Measurements from ENCODE around the gene DAPK1.

The DAPK1 gene

DNA sequence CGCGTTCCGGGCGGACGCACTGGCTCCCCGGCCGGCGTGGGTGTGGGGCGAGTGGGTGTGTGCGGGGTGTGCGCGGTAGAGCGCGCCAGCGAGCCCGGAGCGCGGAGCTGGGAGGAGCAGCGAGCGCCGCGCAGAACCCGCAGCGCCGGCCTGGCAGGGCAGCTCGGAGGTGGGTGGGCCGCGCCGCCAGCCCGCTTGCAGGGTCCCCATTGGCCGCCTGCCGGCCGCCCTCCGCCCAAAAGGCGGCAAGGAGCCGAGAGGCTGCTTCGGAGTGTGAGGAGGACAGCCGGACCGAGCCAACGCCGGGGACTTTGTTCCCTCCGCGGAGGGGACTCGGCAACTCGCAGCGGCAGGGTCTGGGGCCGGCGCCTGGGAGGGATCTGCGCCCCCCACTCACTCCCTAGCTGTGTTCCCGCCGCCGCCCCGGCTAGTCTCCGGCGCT, at the start of gene DAPK1:
TSS of gene DAPK1 (plus strand) at position 264 of the 442 bp plus-strand sequence. CDS start 1,211 bp downstream, outside the sequence.
- DNase-seq: peak; percentile 45

DNA sequence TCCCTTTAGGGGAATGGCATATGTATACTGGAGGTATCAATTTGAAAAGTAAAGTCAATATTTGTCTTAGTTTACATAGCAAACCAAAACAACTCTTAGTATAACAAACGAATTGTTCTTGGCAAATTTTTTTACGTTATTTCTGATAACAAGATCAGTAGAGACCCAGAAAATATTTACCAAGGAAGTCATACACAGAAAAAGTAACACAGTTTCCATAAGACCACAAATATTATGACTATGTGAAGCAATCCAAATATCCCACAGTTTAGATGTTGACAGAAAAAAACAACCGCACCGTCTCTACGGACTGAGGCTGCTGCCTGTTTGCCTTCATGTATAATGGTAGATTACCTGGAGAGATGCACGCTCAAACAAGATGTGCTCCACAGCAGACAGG, 46.5 kb upstream of the DAPK1 start:
- DNase-seq: peak; percentile 13

DNA sequence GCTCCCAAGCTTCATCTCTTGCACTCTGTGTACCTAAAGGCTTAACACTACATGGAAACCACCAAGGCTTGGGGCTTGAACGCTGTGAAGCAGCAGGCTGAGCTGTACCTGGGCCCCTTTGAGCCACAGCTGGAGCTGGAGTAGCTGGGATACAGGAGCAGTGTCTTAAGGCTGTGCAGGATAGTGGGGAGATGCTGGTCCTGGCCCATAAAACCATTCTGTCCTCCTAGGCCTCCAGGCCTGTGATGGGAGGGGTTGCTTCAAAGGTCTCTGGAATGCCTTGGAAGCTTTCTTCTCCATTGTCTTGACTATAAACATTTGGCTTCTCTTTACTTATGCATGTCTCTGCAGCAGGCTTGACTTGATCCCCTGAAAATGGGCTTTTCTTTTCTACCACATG, 42.3 kb upstream of the DAPK1 start:
- no peak for DNase-seq

DNA sequence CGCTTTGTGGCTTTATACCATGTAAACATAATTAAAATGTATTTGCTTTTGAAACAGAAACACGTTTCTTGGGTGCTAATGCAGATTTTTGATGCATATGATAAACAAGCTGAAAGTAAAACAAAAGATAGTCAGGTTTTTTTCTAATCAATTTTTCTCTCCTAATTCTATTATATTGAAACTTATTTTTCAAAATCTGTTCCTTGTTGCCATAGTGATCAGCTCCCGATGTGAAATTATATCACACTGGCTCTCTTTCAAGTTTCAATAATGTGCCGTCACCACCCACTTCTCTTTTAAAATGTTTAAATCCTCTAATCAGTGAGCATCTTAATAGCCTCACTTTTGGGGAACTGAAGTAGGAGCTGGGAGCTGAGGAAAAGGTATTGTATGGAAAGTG, 36.4 kb upstream of the DAPK1 start:
- no peak for DNase-seq

DNA sequence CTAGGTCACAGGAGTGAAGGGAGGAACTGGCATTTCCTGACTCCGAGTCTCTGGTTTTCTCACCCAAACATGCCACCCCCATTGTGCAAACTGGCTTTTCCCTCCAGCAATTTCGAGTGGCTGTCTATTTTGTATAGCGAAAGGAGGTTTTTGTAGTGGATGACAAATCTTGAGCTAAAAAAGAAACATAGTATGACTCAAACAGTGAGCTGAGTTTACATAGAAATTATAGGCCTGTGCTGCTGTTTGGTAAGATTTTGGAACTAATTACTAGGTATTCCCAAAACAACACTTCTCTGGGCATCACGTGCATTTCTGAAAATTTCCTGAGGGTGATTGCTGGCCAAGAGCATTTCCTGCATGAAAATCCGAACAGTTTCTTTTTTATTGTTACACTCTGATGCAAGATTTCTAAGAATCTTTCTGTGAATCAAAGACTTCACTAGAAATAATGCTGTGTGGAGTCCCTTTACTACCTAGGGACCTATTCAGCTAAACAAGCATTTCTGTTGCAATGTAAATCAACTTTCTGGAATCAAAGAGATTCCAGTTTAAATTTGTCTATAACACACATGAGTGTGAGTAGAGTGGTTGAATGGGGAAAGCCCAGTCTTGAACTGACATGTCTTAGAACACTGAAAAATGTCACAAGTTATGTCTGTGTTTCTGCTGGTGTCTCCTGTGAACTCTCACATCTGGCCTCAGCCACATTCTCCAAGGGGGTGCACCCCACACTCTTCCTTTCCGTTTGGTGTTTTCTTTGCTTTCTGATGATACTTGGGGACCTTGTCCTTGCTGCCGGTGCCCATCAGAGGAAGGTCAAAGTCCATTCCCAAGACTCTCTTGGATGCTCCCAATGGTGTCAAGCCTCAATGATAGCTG, 33.3 kb upstream of the DAPK1 start:
- DNase-seq: no peak

DNA sequence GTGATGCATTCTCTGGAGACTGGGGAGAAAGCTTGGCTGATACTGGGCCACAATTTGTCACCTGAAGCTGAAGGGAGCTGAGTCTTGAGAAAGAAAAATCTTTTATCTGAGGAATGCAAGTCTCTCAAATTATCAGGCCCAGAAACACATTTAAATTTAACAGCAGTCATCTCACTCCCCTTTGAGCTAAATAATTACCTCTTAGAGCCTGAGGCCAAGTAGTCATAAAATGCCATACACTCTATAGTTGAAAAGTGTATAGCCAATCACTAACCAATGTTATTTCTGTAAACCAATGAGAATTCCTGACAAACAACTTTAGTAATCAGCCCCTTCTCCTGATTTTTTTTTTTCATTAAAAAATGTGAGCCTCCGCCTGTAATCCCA, 32.7 kb upstream of the DAPK1 start:
- DNase-seq: no peak

DNA sequence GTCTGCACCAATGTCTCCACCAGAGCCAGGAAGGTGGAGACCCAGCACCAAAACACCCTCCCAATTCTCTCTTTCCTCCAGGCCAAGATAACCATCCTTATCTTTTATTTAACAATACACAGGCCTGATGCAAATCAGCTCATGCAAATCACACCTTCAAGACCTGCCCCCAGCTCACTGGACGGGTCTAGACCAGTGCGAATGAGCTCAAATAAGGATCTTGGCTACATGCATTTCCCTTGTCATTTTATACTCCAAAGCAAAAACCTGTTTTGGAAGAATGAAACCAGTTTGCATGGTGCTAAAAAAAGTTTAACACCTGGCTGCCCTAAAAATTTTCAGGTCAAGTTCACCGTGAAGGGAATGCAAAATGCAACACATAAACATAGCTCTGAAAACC, 31.9 kb upstream of the DAPK1 start:
- peak; percentile 93 for DNase-seq

DNA sequence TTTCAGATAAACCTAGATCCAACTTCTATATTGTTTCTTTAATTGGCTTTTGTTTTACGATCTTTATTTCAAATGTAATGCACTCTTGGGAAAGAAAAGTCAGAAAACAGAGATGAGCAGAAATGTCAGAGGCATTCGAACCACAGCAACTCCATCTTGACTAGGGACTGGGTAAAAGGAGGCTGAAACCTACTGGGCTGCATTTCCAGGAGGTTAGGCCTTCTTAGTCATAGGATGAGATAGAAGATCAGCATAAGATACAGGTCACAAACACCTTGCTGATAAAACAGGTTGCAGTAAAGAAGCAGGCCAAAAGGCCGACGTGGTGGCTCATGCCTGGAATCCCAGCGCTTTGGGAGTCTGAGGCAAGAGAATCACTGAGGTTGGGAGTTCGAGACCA, 30.5 kb upstream of the DAPK1 start:
- DNase-seq: no peak

DNA sequence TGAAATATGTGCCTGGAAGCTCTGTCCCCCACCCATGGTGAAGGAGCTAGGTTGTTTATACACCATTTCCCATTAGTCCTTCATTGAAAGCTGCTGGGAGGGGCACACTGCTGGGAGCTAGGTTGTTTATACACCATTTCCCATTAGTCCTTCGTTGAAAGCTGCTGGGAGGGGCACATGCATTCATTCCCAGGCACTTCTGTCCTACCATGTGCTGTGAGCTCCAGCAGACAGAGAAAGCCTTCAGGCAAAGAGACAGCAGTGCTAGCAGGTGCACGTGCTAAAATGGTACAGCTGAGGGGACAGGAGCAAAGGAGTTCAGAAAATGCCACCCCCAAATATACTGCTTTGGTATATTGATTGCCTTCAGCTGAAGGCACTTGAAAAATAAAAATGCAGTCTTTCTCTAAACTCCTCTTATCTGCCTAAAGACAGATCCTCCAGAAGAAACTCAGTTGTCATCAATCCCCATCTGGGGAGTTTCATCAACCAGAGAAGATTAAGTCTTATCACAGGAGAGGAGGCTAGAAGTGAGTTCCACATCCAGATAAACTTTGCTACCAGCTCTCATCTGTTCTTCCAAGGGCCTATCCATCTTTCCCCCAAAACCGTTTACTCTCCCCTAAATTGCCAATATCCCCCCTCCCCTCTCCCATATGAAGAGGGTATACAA, 27.7 kb upstream of the DAPK1 start:
- DNase-seq: no peak

DNA sequence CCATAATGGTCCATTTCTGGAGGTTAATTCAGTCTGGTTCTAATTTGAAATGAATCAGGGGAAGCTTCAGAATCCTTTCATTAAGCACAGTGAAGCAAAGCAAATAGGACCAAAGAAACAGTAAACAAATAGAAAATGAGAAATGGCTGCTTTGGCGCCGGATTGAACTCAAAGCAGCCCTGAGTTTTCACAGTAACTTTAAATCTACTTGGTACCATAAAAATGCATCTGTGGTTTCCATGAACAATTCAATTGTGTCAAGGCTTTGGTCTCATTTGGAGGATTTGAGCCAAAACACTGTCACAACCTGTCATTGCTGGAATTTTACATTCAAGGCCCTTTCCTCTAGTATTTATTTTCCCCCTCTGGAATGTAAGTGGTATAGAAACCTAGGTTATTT, 25.9 kb upstream of the DAPK1 start:
- DNase-seq: no peak

DNA sequence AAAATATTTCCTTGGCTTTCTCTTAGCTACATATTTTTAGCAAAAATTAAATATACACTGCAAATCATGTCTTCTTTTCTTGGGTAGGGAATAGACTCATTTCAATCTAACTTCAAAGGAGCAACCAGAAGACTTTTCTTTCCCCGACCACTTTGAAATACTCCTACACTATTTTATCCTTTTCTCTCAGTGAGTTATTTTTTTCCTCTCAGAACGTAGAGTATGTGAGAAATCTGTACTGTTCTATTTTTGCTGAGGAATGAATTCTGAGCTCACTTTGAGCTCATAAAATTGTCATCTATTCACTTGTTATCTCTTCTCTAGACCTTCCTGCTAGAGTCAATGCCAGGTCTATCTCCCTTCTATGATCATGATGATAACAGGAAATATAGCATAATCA, 22.2 kb upstream of the DAPK1 start:
- DNase-seq: no peak

DNA sequence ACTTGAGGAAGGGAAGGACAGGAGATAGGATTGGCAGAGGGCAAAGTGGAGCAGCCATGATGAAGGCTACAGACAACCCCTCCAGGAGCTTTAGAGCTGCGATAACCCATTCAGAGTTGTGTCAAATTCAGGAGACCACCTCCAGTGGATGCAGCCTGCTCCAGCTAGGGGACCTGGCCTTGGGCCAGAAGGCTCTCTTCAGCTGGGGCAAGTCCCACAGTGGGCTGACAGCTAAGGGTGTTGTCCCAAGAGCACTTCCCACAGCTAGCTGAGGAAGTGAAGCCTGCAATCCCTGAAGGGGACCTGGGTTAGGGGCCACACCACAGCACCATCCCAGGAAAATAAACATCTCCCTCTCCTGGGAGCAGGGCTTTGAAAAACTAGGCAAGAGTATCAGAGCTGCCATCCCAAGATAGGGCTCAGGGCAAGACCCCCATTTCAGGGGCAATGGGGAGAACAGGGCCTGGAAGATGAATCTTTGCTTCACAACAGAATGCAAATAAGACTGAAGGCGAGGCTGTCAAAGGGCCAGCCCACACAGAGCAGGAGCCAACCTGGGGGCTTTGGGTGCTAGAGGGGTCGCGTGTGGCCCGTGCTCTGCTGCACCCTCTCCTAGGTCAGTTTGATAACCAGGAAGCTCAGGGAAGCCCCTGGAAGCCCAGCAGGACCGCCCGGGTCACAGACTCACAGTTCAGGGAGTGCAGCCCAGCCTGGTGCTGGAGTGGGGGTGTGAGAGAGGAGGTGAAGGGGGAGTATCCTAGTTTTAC, 19.3 kb upstream of the DAPK1 start:
- no peak for DNase-seq

DNA sequence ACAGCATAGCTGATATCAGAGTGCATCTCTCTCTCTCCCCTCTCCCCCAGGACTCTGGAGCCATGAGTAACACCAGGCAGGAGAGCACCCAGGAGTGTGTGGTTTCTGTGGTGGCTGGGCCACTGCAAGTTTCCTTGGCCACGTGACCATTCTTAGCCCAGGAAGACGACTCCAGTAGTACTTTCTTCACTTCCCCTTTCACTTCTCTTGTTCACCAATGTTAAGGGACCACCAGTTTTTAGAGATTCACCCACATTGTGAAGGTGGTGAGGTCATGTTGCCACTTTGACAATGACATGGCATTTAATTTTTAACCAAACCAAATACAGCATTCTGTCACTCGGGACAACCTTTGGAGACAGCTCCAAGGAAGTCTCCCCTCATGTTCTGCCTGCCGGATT, 17.9 kb upstream of the DAPK1 start:
- no peak for DNase-seq

DNA sequence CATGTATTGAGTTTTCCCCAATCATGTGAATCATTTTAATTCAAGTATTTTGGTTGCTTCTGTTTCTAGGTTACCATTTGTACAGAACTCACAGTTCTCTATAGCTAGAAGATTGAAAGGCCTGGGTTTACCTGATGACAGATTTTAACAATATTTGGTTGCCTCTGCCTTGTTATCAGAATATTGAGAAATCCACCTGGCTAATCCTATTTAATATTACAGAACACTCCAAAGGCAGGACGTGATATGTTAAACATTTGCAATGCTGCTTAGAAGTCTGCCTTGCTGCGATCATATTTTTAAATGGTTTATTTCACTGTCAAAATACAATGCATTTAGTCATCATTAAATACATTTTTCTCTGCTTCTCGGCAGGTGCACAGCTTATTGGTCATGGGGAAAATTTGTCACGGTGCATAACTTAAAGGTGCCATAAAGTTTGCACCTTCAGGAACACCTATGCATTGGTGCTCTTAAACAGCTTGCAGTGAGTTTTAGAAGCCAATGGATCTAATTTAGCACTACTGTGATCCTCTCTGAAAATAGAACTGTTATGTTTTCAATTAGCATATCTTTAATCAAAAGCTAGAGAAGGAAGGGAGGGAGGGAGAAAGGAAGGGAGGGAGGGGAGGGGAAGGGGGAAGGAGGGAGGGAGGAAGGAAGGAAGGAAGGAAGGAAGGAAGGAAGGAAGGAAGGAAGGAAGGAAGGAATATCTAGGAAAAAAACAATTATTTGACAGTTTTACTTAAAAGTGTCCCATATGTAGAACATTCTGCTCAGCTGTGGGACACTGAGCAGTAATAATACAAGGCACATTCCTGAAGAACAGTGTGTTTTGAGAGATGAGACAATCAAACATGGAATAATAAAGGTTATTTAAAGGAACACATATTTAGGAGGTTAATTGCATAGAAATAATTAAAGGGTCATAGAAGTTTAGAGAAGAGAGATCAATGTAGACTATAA, 15.5 kb upstream of the DAPK1 start:
- no peak for DNase-seq

DNA sequence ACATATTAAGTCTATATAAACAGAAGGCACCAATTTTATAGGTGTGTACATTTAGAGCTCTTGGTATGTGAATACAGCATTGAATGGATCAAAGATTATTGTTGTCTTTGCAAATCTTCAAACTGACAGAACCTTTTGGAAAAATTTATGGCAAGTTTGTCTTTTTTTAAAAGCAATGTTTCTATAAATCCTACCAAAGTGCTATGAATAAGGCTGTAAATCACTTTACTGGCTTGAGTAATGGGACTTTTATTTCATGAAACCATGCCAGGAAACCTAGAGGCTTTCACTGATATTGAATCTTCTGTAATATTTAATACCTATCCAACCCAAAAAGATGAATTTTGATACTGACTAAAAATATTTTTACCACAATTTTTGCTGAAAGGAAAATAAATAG, 7.4 kb upstream of the DAPK1 start:
- DNase-seq: no peak

DNA sequence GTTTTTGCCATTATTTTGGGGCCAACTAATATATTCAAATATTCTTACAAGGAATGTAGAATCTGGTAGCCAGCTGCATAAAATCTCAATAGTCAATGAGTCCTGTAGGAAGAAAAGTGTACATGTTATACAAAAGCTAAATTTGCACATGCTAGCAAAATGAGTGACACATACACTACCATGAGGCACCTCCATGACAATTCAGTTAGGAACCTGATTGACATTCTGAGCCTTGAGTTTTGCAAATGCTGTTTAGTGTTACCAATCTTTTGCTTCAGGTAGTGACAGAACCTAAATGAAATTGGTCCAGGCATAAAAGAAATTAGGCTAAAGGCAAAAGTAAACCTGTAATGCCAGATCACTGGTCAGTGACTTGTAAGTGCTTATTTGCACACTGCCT, 6.8 kb upstream of the DAPK1 start:
- DNase-seq: no peak

DNA sequence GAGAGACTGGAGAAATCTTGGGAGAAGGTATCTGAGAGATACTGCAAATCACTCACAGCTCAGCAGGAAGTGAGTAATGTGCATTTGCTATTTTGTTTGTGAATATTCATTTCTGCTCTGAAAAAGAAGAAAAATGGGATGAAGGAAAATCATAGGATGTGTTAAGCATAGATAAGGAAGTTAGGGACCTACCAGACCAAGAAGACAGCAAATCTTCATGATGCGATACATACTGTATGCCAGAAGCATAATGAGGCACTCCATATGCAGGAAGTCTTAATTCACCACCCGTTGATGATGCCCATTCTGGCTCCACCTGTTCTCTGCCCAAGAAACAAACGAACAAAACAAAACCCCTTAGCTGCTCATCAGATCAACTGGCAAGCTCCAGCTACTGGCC, 6.1 kb upstream of the DAPK1 start:
- DNase-seq: no peak

DNA sequence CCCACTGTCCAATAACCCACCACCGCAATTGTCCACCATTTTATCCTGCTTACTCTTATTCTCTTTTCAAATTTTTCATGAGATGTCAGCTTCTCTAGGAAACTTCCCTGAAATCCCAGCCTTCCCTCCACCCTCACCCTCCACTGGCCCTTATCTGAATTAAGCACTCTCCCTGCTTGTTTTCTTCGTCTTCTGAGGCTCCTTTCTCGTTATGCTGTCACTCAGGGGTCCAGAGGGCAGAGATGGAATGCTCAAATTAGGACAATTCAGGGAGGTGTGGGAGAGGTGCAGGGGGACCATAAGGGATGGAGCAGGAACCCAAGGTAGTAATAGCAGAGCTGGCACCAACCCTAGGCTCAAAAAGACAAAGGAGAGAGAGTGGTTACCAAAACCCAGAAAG, 5.0 kb upstream of the DAPK1 start:
- DNase-seq: no peak

DNA sequence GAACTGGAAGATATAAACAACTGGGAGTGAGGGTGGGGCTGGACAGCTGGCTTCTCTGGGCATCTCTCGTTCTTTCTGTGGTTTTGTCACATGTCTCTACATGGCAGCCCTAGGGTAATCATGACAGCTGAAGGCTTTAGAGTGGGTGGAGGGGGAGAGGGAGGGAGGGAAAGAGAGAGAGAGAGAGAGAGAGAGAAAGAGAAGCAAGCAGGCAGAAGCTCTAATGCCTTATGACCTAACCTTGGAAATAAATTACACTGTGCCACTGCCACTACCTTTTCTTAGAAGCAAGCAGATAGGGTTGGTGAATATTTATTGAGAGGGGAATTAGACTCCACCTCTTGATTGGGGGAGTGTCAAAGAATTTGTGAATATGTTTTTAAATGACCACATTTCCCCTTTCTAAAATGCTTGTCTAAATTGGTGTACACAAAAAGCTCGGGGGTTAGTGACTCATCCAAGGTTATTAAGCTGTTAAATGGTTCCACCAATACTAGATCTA, 2.6 kb upstream of the DAPK1 start:
- DNase-seq: no peak

DNA sequence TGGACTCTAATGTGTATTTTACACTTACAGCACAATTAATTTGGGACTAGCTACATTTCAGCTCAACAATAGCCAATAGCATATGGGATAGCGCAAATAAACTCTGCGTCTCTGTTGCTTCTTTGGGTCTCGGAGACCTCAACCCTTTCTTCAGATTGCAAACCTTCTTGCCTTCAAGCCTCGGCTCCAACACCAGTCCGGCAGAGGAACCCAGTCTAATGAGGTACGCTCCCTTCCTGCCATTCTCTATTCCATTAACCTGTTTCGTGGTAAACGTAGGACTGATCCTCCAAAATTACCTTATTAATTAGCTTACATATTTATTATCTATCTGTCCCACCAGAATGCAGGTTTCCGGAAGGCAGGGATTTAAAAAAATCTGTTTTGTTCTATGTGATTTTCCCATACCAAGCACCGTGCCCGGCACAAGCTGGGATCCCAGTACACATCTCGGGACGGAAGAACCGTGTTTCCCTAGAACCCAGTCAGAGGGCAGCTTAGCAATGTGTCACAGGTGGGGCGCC, 525 bp upstream of the DAPK1 start:
- peak; percentile 45 for DNase-seq

DNA sequence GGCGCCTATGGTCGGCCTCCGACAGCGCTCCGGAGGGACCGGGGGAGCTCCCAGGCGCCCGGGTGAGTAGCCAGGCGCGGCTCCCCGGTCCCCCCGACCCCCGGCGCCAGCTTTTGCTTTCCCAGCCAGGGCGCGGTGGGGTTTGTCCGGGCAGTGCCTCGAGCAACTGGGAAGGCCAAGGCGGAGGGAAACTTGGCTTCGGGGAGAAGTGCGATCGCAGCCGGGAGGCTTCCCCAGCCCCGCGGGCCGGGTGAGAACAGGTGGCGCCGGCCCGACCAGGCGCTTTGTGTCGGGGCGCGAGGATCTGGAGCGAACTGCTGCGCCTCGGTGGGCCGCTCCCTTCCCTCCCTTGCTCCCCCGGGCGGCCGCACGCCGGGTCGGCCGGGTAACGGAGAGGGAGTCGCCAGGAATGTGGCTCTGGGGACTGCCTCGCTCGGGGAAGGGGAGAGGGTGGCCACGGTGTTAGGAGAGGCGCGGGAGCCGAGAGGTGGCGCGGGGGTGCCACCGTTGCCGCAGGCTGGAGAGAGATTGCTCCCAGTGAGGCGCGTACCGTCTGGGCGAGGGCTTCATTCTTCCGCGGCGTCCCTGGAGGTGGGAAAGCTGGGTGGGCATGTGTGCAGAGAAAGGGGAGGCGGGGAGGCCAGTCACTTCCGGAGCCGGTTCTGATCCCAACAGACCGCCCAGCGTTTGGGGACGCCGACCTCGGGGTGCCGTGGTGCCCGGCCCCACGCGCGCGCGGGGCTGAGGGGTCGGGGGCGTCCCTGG, 561 bp downstream of the DAPK1 start:
- DNase-seq: peak; percentile 21

All from NCI-H526 treated with DMSO at 0.1 percent for 48 hours (cell line).